Stimulated activated CD4-positive, alpha-beta T cell treated with anti-CD3 and anti-CD28 coated beads, Interleukin-12 subunit alpha, Interleukin-12 subunit beta, amount 100 ng/mL, for 24 hours (primary cell): ENCODE results near the gene BNIP2.
"Not testable (repeated sequence)": the region's sequence is repeated elsewhere in the genome, so short reads cannot be mapped to it uniquely, and the experiment has no call there.

Source experiments
- DNase-seq, 2 experiments: peaks; one replicate each; pipeline ENCODE4 v3.0.0-alpha.2; 2020; ENCODE audit warnings: low read depth in 2 of 2

The BNIP2 gene

GRCh38 chr15:59688423-59688781 lies 718 bp downstream of the BNIP2 start:
- DNase-seq: no peak

DNA sequence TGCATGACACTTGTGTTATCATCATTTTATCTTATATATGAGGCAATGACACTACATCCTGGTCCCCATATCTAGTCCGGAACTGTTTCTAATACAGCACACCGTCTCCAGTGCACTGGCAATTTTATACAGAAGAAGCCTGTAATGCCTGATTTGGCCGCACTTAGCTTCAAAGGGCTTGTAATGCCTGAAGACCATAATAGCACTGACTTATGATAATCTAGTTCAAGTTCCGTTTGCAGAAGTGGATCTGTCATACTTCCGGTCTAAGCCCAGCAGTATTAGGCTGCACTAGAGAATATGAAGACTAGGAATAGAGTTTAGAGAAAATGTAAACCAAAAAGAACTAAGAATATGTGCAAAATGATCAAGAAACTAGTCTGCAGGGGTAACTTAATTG lies 1.3 kb downstream of the BNIP2 start:
- DNase-seq: no peak

DNA sequence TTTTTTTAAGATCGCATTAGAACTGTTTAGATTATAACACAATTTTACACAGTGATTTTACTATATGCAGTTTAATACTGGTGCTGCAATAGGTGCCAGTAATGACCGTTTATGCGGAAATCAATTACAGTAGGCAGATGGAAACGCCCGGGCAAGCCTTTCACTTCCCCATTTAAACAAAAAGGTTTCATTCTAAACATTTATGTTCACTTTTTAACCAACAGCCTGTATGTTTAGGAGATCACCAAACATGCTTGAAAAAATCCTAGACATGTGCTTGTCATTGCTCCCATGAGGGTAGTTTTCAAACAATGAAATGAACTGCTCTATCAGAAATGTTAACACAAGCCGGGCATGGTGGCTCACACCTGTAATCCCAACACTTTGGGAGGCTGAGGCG lies 2.7 kb downstream of the BNIP2 start:
- DNase-seq: no peak

GRCh38 chr15:59685737-59686297 lies 3.3 kb downstream of the BNIP2 start:
- DNase-seq: no peak

DNA sequence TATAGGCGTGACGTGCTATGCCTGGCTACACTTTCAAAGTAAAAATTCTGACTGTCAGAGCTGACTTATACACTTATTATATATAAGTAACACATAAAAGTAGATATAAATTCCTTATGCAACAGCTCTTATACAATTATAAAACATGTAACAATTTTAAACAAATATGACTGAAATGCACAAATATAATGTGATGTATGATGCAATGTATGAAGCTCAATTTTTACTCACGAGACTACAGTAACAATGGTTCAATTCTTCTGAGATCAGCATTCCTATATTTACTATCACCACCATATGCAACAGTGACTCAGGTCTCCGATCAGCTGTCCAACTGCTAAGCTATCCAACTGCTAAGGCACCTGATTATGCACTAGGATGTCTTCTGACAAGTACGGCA lies 8.2 kb downstream of the BNIP2 start:
- no peak for DNase-seq

GRCh38 chr15:59680346-59680745 lies 8.8 kb downstream of the BNIP2 start:
- no peak for DNase-seq

DNA sequence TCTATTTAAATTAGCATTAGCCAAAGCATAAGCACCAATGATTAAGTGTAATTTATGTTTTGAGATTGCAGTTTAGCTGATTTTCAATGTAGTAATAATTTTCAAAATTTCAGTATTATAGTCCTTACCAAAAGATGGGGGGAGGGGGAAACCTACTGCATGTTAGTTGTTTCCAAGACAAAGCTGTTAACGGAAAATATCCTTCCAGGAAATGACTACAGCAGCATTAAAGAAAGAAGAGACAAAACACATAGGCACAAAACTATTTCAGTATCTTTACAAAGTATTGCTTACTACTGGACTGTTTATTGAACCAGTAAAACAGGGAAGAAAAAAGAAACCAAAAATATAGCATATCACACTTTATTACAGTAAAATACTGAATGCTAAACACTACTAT lies 10.5 kb downstream of the BNIP2 start:
- no peak for DNase-seq

DNA sequence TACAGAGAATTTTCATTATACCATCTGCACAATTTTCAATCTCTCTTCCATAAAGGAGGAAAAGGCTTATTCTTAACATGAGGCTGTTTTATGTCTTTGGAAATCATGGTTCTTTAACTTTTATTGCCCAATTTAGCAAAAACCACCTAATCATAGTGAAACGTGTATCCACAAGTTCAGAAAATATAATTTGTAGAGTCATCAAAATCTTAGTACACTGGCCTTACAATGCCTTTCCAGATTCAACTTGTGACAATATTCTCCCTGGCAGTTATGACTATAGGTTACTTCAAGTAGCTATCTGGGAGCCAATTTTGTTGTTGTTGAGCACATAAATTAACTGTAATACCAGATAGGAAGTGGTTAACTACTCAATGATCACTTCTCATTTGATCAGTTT lies 10.9 kb downstream of the BNIP2 start:
- no peak for DNase-seq

GRCh38 chr15:59676565-59676964 lies 12.6 kb downstream of the BNIP2 start:
- no peak for DNase-seq

DNA sequence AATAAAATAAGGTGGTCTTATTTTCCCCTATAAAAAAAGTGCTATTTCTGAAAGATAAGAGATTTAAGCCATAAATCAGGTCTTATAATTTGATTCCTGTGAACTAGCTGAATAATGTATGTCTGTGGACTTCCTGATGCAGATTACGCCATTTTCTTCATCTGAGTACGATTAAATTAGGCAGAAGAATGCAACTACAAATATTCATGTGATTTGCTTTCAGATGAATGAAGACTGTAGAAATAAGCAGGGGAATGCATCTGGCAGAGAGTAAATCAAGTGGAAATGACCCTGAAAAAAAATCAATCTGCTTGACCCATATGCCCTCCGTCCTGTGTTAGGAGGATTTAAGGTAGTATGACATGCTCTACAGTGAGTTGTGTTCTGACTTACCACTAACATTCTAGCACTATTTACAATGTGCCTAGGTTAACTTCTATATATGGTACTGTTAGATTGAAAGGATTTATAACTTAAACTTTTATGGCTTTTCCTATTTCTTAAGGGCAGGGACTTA lies 14.7 kb downstream of the BNIP2 start:
- DNase-seq: no peak

DNA sequence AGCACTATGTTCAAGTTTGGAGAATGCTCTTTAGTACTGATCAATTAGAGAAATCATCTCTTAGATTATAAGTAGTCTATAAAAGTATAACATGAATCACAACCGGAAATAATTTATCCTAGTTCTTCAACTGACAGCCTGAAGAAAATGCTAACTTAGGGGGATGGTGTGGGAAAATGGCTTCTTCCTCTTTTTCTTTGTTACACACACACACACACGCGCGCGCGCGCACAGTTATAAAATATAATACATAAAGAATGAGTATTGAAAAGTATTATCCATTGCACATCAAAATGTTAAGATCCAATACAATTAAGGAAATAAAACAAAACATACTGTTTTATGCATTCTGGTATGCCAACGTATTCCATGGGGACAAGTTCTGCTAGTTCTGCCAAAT lies 20.6 kb downstream of the BNIP2 start:
- no peak for DNase-seq

DNA sequence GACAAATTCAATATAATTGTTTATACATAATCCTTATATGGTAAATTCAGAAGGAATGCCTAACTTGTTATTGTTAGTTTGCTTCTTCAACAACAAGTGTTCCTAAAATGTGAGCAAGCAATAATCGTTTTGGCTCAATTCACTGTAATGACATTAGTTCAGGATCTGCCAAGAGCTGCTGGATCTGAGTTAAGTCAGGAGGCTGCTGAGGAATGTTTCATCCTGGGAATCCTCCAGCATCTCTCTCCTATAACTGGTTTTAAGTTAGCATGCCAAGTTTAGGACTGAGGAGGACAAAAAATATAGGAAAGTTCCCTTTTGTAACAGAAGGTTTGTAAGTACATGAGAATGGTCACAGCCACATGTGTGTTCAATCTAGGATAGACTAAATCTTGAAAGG lies 26.9 kb downstream of the BNIP2 start:
- DNase-seq: no peak

GRCh38 chr15:59659366-59659765 lies 29.8 kb downstream of the BNIP2 start:
- no peak for DNase-seq

DNA sequence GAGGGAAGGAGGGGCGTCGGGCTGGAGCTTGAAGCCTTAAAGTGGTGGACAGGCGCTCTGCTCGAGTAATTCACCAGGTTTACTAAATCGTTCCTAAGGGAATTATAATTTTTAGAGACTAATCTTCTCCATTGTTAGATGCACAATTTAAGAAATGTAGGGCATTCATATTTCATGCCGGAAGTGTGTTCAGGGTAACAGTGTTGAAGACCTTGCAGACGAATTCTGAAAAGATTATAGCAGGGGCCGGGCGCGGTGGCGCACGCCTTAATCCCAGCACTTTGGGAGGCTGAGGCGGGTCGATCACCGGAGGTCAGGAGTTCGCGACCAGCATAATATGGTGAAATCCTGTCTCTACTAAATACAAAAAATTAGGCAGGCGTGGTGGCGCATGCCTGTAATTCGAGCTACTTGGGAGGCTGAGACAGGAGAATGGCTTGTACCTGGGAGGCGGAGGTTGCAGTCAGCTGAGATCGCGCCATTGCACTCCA lies 31.4 kb downstream of the BNIP2 start:
- DNase-seq: peak; percentile 3 to 12

DNA sequence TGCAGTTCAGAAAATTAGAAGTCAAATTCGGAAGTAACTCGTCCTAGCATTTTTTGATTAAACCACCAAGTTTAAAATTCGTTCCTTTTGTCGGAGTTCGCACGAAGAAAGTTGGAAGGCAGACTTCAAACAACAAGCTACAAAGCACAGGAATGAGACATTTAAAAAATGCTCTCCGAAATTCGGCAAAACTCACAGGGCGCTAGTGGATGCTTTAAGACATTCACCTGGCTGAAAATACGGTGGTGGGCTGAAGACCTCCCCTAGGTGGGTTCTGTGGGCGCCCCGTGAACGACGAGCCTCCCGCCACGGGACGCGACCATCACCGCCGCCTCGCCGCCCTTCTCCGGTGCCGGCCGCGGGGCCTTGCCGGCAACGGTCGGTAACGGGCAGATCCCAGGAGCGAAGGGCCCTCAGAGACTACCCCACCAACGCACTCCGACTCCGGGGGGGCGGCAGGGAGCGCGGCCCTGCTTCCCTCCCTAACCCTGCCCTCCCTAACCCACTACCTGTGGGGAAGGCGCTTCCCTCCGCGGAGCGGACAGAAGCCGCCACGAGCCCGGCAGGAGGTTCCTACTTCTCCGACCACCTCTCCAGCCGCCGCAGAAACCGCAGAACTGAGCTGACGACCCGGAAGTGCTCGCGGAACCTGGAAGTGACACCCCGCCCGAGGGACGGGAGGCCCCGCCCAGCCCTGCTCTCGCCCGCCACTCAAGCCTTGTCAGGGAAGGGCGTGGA lies 32.1 kb downstream of the BNIP2 start, which contains the start of gene GTF2A2:
Gene GTF2A2, minus strand, starts transcription at position 619 of the 738 bp plus-strand sequence. CDS start 5,238 bp downstream, outside the sequence.
- DNase-seq: peak; percentile 86 to 93

GRCh38 chr15:59654046-59654445 lies 35.1 kb downstream of the BNIP2 start:
- DNase-seq: no peak

- no peak for DNase-seq
Observed at GRCh38 chr15:59649603-59650002, 39.5 kb downstream of the BNIP2 start.

GRCh38 chr15:59647085-59647484 lies 42.0 kb downstream of the BNIP2 start:
- no peak for DNase-seq

GRCh38 chr15:59646277-59646676 lies 42.8 kb downstream of the BNIP2 start:
- no peak for DNase-seq

DNA sequence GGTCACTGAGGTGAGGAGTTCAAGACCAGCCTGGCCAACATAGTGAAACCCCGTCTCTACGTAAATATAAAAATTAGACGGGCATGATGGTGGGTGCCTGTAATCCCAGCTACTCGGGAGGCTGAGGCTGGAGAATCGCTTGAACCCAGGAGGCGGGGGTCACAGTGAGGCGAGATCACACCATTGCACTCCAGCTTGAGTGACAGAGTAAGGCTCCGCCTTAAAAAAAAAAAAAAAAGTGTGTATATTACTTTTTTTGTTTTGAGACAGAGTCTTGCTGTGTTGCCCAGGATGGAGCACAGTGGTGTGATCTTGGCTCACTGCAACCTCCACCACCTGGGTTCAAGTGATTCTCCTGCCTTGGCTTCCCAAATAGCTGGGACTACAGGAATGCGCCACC lies 43.3 kb downstream of the BNIP2 start:
- DNase-seq: not testable (repeated sequence)

GRCh38 chr15:59644756-59645155 lies 44.4 kb downstream of the BNIP2 start:
- DNase-seq: no peak

DNA sequence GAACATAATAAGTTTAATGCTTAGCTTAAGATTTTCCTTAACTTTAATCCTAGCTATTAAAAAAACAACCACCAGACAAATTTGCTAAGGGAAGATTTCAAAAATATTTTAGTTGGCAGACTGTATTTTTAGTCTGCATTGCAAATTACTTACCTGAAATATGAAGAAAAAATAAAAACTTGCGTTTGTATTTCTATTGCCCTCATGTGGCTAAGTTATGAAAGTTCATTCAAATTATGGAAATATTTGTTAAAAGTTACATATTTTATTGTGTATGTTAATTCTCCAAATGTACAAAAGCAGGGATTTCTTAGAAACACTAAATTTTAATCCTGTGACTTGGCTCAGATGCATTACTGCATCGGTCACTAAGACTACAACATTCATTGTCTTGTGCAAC lies 46.8 kb downstream of the BNIP2 start:
- no peak for DNase-seq

- DNase-seq: not testable (repeated sequence)
Observed at GRCh38 chr15:59637507-59637906, 51.6 kb downstream of the BNIP2 start.
